K562 (cell line): ENCODE data around the gene RNF25. TPM values are rescaled to one million over a fixed set of nuclear protein-coding genes. Genes with fewer than 3 reads are reported as not detected.

Experiments
- BRCA1 ChIP-seq, 2 experiments: fragments of 450-650 bp in 1 of 2; sonication (generic) in 1 of 2; formaldehyde crosslinking in 1 of 2; IDR thresholded peaks; 2 replicates each; pipeline versions ENCODE4 v1.5.0 to v1.6.1; 2017 to 2020; ENCODE audit warnings: mild to moderate bottlenecking in 1 of 2, missing genetic modification reagents in 1 of 2
- E2F6 ChIP-seq, 2 experiments: IDR thresholded peaks; 2 replicates each; pipeline ENCODE4 v1.6.1; 2011; ENCODE audit warnings: borderline replicate concordance in 1 of 2, control low read depth in 1 of 2, low read depth in 1 of 2, low read length in 1 of 2, mild to moderate bottlenecking in 1 of 2, mixed read lengths in 1 of 2, moderate library complexity in 1 of 2; ENCODE audit not compliant: insufficient read depth in 1 of 2, insufficient read length in 1 of 2, poor library complexity in 1 of 2, severe bottlenecking in 1 of 2; ENCODE audit errors: extremely low read depth in 1 of 2
- EP300 ChIP-seq: IDR thresholded peaks from 2 replicates; pipeline ENCODE4 v1.6.1; 2012; ENCODE audit warnings: low read length, improper control_type of control experiment
- HDAC1 ChIP-seq, 2 experiments: fragments of 450-650 bp; IDR thresholded peaks; 2 replicates each; pipeline ENCODE4 v1.6.1; 2016 to 2017; ENCODE audit warnings: inconsistent platforms in 1 of 2, mild to moderate bottlenecking in 1 of 2, moderate library complexity in 1 of 2
- HMGN3 ChIP-seq: IDR thresholded peaks from 2 replicates; pipeline ENCODE4 v1.6.1; 2011; ENCODE audit warnings: borderline replicate concordance, low read depth, mild to moderate bottlenecking, mixed read lengths, low read length; ENCODE audit not compliant: insufficient read length; ENCODE audit errors: extremely low read depth
- MITF ChIP-seq: IDR thresholded peaks from 2 replicates; pipeline ENCODE4 v1.6.1; 2014; ENCODE audit warnings: antibody characterized with exemption
- RBM39 ChIP-seq: fragments of 200-400 bp; formaldehyde crosslinking; optimal IDR thresholded peaks from 2 replicates; pipeline ENCODE3; 2018; ENCODE audit warnings: low read depth, low read length
- TEAD1 ChIP-seq, 2 experiments: fragments of 450-650 bp in 1 of 2; sonication (generic) in 1 of 2; formaldehyde crosslinking; IDR thresholded peaks; 2 replicates each; pipeline versions ENCODE4 v1.4.0 to v1.8.0; 2020 to 2022; ENCODE audit warnings: mild to moderate bottlenecking in 2 of 2, missing genetic modification reagents in 1 of 2
- ZNF23 ChIP-seq: fragments of 250-450 bp; sonication (Bioruptor Pico); IDR thresholded peaks from 2 replicates; pipeline ENCODE4 v1.4.0; 2020; ENCODE audit warnings: mild to moderate bottlenecking
- polyA plus RNA-seq, 8 experiments: library from polyadenylated mRNA; depleted of rRNA in 4 of 8; stranded (reverse) in 5 of 8; unstranded in 3 of 8; fragments of >200 nt; fragmentation: Nextera tagmentation in 2 of 8; fragmentation: Illumina TruSeq in 1 of 8; extraction: Ambion mirVana in 2 of 8; extraction: Trizol in 1 of 8; gene quantifications; 2 replicates each; pipeline versions ENCODE4 v1.2.1 to v1.2.3, GENCODE V29; 2011 to 2014; ENCODE audit warnings: inconsistent platforms in 1 of 8, missing spikeins in 1 of 8
- total RNA-seq, 7 experiments: library from RNA; depleted of rRNA in 6 of 7; stranded (reverse); fragments of >200 nt in 6 of 7; fragmentation: Illumina TruSeq in 2 of 7; extraction: Trizol in 2 of 7; gene quantifications; 2 replicates each; pipeline versions ENCODE4 v1.2.1 to v1.2.3, GENCODE V29; 2011 to 2021; ENCODE audit warnings: low replicate concordance in 1 of 7
- TF ChIP-seq, protein P1 (sequence below): fragments of 150-350 bp; conservative IDR thresholded peaks from 2 replicates; pipeline ENCODE4 v1.6.1; 2014; ENCODE audit warnings: low read length
- TF ChIP-seq, protein P2 (sequence below): fragments of 450-650 bp; IDR thresholded peaks from 2 replicates; pipeline ENCODE4 v1.6.1; 2014; ENCODE audit warnings: low read depth, mild to moderate bottlenecking, moderate library complexity, borderline replicate concordance
- TF ChIP-seq, protein P3 (sequence below): fragments of 450-650 bp; IDR thresholded peaks from 2 replicates; pipeline ENCODE4 v1.6.1; 2016; ENCODE audit warnings: borderline replicate concordance

Gene RNF25
- total and polyA plus RNA-seq, 9 of the 15 experiments (the other 6 are each of a cell fraction or from before 2014, with no cell fraction given), result 2.3 to 49.8 (median 20.5) TPM

GRCh38 chr2:218659258-218659987, 12.4 kb downstream of the RNF25 start, which contains the start of the genes BCS1L and ZNF142 (continued):
- TF ChIP-seq, protein P1, sequence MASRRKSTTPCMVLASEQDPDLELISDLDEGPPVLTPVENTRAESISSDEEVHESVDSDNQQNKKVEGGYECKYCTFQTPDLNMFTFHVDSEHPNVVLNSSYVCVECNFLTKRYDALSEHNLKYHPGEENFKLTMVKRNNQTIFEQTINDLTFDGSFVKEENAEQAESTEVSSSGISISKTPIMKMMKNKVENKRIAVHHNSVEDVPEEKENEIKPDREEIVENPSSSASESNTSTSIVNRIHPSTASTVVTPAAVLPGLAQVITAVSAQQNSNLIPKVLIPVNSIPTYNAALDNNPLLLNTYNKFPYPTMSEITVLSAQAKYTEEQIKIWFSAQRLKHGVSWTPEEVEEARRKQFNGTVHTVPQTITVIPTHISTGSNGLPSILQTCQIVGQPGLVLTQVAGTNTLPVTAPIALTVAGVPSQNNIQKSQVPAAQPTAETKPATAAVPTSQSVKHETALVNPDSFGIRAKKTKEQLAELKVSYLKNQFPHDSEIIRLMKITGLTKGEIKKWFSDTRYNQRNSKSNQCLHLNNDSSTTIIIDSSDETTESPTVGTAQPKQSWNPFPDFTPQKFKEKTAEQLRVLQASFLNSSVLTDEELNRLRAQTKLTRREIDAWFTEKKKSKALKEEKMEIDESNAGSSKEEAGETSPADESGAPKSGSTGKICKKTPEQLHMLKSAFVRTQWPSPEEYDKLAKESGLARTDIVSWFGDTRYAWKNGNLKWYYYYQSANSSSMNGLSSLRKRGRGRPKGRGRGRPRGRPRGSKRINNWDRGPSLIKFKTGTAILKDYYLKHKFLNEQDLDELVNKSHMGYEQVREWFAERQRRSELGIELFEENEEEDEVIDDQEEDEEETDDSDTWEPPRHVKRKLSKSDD, result no peak
- TF ChIP-seq HMGN3 (no peak), RBM39 (no peak), E2F6 (IDR thresholded peaks at IDR 0.05; ENCODE audit: borderline replicate concordance in 1 of 2, extremely low read depth in 1 of 2, insufficient read depth in 1 of 2, insufficient read length in 1 of 2, low read depth in 1 of 2, low read length in 1 of 2, poor library complexity in 1 of 2, severe bottlenecking in 1 of 2) (peak; percentile 47 to 61), TEAD1 (CRISPR knock-in tag; IDR thresholded peaks at IDR 0.05) (peak in 1 of 2 experiments; percentile 62; a peak in 2 of 4 replicates), ZNF23 (CRISPR knock-in tag) (no peak), MITF (no peak), HDAC1 (IDR thresholded peaks at IDR 0.05) (peak in 1 of 2 experiments; percentile 81; a peak in 2 of 4 replicates), EP300 (0 out of 2 replicates have a peak, but pooled peaks have one; percentile 26), BRCA1 (IDR thresholded peaks at IDR 0.05) (no peak), BRCA1 (CRISPR knock-in tag; IDR thresholded peaks at IDR 0.05) (no peak)
- TF ChIP-seq, protein P2, sequence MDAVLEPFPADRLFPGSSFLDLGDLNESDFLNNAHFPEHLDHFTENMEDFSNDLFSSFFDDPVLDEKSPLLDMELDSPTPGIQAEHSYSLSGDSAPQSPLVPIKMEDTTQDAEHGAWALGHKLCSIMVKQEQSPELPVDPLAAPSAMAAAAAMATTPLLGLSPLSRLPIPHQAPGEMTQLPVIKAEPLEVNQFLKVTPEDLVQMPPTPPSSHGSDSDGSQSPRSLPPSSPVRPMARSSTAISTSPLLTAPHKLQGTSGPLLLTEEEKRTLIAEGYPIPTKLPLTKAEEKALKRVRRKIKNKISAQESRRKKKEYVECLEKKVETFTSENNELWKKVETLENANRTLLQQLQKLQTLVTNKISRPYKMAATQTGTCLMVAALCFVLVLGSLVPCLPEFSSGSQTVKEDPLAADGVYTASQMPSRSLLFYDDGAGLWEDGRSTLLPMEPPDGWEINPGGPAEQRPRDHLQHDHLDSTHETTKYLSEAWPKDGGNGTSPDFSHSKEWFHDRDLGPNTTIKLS, result peak; percentile 75; the same call in 1 of the 2 replicates
- TF ChIP-seq, protein P3, sequence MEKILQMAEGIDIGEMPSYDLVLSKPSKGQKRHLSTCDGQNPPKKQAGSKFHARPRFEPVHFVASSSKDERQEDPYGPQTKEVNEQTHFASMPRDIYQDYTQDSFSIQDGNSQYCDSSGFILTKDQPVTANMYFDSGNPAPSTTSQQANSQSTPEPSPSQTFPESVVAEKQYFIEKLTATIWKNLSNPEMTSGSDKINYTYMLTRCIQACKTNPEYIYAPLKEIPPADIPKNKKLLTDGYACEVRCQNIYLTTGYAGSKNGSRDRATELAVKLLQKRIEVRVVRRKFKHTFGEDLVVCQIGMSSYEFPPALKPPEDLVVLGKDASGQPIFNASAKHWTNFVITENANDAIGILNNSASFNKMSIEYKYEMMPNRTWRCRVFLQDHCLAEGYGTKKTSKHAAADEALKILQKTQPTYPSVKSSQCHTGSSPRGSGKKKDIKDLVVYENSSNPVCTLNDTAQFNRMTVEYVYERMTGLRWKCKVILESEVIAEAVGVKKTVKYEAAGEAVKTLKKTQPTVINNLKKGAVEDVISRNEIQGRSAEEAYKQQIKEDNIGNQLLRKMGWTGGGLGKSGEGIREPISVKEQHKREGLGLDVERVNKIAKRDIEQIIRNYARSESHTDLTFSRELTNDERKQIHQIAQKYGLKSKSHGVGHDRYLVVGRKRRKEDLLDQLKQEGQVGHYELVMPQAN, result peak; percentile 79; the same call in 1 of the 2 replicates
